GM23338 (cell line): ENCODE measurements around the gene CCDC90B.

Experiments used
- REST ChIP-seq: IDR thresholded peaks from one replicate; pipeline ENCODE4 v1.6.1; 2018; ENCODE audit warnings: antibody characterized with exemption; ENCODE audit not compliant: unreplicated experiment
- TF ChIP-seq, protein P1 (sequence below), 2 experiments: fragments of 200-600 bp in 1 of 2; sonication (generic) in 1 of 2; conservative IDR thresholded peaks; 2 replicates each; pipeline versions ENCODE4 v1.5.1 to v1.6.1; 2016 to 2017; ENCODE audit warnings: antibody characterized with exemption in 2 of 2, low read depth in 2 of 2, mild to moderate bottlenecking in 2 of 2, moderate library complexity in 1 of 2

DNA sequence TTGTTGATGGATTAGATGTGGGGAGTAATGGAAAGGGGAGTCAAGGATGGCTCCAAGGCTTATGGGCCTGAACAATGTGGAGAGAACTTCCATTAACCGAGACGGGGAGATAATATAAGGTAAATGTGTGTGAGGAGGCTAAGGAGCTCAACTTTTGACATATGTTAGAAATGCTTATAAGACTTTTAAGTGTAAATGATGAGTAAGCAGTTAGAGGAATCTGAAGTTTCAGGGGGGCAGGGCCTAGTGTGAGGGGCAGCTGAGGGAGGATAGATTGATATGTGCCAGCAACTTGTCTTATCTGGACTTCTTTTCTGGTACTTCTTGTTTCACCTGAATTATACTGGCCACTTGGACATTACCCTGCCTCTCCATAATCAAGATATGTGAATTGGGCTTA, 62.7 kb downstream of the CCDC90B start:
- no peak for TF ChIP-seq REST
- TF ChIP-seq, protein P1, sequence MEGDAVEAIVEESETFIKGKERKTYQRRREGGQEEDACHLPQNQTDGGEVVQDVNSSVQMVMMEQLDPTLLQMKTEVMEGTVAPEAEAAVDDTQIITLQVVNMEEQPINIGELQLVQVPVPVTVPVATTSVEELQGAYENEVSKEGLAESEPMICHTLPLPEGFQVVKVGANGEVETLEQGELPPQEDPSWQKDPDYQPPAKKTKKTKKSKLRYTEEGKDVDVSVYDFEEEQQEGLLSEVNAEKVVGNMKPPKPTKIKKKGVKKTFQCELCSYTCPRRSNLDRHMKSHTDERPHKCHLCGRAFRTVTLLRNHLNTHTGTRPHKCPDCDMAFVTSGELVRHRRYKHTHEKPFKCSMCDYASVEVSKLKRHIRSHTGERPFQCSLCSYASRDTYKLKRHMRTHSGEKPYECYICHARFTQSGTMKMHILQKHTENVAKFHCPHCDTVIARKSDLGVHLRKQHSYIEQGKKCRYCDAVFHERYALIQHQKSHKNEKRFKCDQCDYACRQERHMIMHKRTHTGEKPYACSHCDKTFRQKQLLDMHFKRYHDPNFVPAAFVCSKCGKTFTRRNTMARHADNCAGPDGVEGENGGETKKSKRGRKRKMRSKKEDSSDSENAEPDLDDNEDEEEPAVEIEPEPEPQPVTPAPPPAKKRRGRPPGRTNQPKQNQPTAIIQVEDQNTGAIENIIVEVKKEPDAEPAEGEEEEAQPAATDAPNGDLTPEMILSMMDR (conservative IDR thresholded peaks at IDR 0.05; ENCODE audit: low read depth in 2 of 2) = no peak
